ENCODE data around the gene CTDNEP1. TPM values are rescaled to one million over a fixed set of nuclear protein-coding genes. Genes with fewer than 3 reads are reported as not detected.

The CTDNEP1 gene
- total RNA-seq, 1 donor from 2014 or later, result 96.0 TPM

GRCh38 chr17:7237266-7237760 lies 14.2 kb downstream of the CTDNEP1 start:
- no peak for TF ChIP-seq CTCF (IDR thresholded peaks at IDR 0.05; ENCODE audit: insufficient read depth, low read length, poor library complexity, severe bottlenecking)
- DNase-seq (ENCODE audit: low read depth), result no peak

GRCh38 chr17:7236808-7237207 lies 14.7 kb downstream of the CTDNEP1 start:
- Histone ChIP-seq H3K36me3 (ENCODE audit: control insufficient read depth, insufficient read depth, low read length) (peaks cover 5% of the 10 kb centered on the region), H3K4me3 (ENCODE audit: low read depth, low read length) (no peak overlapping the region), H3K27me3 (ENCODE audit: control insufficient read depth, insufficient read depth, low read length) (no peaks in the 10 kb centered on the region)
- TF ChIP-seq CTCF (IDR thresholded peaks at IDR 0.05; ENCODE audit: insufficient read depth, low read length, poor library complexity, severe bottlenecking), result no peak
- DNase-seq (ENCODE audit: low read depth), result no peak

More at GRCh38 chr17:7237266-7237760, 14.2 kb downstream of the CTDNEP1 start:
- peak overlapping the region; percentile 97 for H3K4me3 ChIP-seq (ENCODE audit: low read depth, low read length)
- H3K36me3 ChIP-seq (ENCODE audit: control insufficient read depth, insufficient read depth, low read length), result peaks cover 5% of the 10 kb centered on the region
- H3K27me3 ChIP-seq (ENCODE audit: control insufficient read depth, insufficient read depth, low read length), result no peaks in the 10 kb centered on the region

GRCh38 chr17:7235693-7236665 lies 15.6 kb downstream of the CTDNEP1 start:
- DNase-seq (ENCODE audit: low read depth), result no peak
- Histone ChIP-seq H3K27me3 (ENCODE audit: control insufficient read depth, insufficient read depth, low read length) (no peaks in the 10 kb centered on the region), H3K36me3 (ENCODE audit: control insufficient read depth, insufficient read depth, low read length) (peaks cover 5% of the 10 kb centered on the region), H3K4me3 (ENCODE audit: low read depth, low read length) (no peak overlapping the region)
- TF ChIP-seq CTCF (IDR thresholded peaks at IDR 0.05; ENCODE audit: insufficient read depth, low read length, poor library complexity, severe bottlenecking), result no peak

GRCh38 chr17:7234083-7234951 lies 17.2 kb downstream of the CTDNEP1 start, which contains the start of gene DVL2:
DVL2 (minus strand) TSS chr17:7234517; CDS start chr17:7234262, 255 bp downstream.
- Histone ChIP-seq H3K36me3 (ENCODE audit: control insufficient read depth, insufficient read depth, low read length) (peaks cover 6% of the 10 kb centered on the region), H3K4me3 (ENCODE audit: low read depth, low read length) (peak within 1 kb of the TSS; percentile 79), H3K27me3 (ENCODE audit: control insufficient read depth, insufficient read depth, low read length) (no peaks in the 10 kb centered on the region)
- no peak for DNase-seq (ENCODE audit: low read depth)
- TF ChIP-seq CTCF (IDR thresholded peaks at IDR 0.05; ENCODE audit: insufficient read depth, low read length, poor library complexity, severe bottlenecking), result no peak

GRCh38 chr17:7233701-7234082 lies 17.8 kb downstream of the CTDNEP1 start:
- DNase-seq (ENCODE audit: low read depth), result no peak
- TF ChIP-seq CTCF (IDR thresholded peaks at IDR 0.05; ENCODE audit: insufficient read depth, low read length, poor library complexity, severe bottlenecking), result no peak
- Histone ChIP-seq H3K4me3 (ENCODE audit: low read depth, low read length) (peak overlapping the region; percentile 79), H3K27me3 (ENCODE audit: control insufficient read depth, insufficient read depth, low read length) (no peaks in the 10 kb centered on the region), H3K36me3 (ENCODE audit: control insufficient read depth, insufficient read depth, low read length) (peaks cover 7% of the 10 kb centered on the region)

Measured in kidney epithelial cell (primary cell).